ENCODE data around the gene WDFY2. TPM values are rescaled to one million over a fixed set of nuclear protein-coding genes. Genes with fewer than 3 reads are reported as not detected.

Gene WDFY2, protein sequence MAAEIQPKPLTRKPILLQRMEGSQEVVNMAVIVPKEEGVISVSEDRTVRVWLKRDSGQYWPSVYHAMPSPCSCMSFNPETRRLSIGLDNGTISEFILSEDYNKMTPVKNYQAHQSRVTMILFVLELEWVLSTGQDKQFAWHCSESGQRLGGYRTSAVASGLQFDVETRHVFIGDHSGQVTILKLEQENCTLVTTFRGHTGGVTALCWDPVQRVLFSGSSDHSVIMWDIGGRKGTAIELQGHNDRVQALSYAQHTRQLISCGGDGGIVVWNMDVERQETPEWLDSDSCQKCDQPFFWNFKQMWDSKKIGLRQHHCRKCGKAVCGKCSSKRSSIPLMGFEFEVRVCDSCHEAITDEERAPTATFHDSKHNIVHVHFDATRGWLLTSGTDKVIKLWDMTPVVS
- 1 to 10 TPM; 2.7 to 3.3 TPM for total RNA-seq

DNA sequence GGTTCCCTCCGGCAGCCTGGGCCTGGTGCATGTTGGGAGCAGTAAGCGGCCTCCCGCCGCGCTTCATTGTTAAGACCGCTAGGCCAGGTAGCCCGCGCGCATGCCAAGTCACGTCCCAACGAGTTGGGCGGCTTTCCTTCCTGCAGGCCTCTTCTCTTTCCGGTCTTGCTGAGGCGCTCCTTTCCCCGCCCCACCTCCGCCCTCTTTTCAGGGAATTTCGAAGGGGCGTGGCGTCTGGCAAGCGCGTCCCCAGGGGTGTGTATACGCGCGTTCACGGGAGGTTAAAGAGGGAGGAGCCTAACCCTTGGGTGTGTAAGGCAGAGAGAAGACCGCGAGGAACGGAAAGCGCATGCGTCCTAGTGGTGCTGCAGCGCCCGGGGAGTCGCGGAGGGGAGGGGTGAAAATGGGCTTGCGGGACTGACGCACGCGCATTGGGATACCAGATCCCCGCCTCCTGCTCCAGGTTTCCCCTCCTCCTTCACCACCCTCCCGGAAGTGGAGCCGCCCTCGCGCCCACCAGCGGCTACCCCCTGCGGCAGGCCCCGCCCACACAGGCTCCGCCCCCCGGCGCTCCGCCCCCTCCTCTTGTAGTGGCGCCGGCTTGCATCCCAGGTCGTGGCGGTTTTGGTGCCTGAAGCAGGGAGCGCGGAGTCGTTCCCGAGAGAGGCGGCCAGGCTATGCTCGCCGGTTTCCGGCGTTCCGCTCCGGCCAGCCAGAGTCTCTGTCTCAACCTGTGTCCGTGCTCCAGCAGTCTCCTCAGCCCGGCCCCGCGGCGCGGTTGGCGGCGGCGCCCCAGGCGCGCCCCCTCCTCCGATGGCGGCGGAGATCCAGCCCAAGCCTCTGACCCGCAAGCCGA, at the start of gene WDFY2:
WDFY2 (plus strand) TSS at position 588 of the 856 bp plus-strand sequence; CDS start at position 814, 226 bp downstream.
- Histone ChIP-seq H3K9ac (ENCODE audit: low read depth in 2 of 2, low read length in 2 of 2) (peak within 1 kb of the TSS; percentile 78), H3K9me3 (no peaks in the 10 kb centered on the region), H3K27ac (peak within 1 kb of the TSS; percentile 80), H3K36me3 (no peaks in the 10 kb centered on the region), H3K27me3 (no peaks in the 10 kb centered on the region), H3K4me1 (no peaks in the 10 kb centered on the region), H3K4me3 (peak within 1 kb of the TSS; percentile 81)
- intact Hi-C loops (cut with DNase I), result loop anchor here (5.0 kb wide), 2 partner anchors 127 to 218 kb away; partner anchors contain the start of gene DHRS12
- DNase-seq, result peak; percentile 100
- TF ChIP-seq, protein P1, sequence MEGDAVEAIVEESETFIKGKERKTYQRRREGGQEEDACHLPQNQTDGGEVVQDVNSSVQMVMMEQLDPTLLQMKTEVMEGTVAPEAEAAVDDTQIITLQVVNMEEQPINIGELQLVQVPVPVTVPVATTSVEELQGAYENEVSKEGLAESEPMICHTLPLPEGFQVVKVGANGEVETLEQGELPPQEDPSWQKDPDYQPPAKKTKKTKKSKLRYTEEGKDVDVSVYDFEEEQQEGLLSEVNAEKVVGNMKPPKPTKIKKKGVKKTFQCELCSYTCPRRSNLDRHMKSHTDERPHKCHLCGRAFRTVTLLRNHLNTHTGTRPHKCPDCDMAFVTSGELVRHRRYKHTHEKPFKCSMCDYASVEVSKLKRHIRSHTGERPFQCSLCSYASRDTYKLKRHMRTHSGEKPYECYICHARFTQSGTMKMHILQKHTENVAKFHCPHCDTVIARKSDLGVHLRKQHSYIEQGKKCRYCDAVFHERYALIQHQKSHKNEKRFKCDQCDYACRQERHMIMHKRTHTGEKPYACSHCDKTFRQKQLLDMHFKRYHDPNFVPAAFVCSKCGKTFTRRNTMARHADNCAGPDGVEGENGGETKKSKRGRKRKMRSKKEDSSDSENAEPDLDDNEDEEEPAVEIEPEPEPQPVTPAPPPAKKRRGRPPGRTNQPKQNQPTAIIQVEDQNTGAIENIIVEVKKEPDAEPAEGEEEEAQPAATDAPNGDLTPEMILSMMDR (IDR thresholded peaks at IDR 0.05), result no peak

- TF ChIP-seq, protein P1 (IDR thresholded peaks at IDR 0.05), result no peak
- no peaks in the 10 kb centered on the region for H3K4me1 ChIP-seq
- no peak overlapping the region for H3K4me3 ChIP-seq
- no peak overlapping the region for H3K9ac ChIP-seq (ENCODE audit: low read depth in 2 of 2, low read length in 2 of 2)
- H3K36me3 ChIP-seq, result no peaks in the 10 kb centered on the region
- intact Hi-C loops (cut with DNase I), result no loop called here
- DNase-seq, result no peak
- no peaks in the 10 kb centered on the region for H3K9me3 ChIP-seq
- no peak overlapping the region for H3K27ac ChIP-seq
- H3K27me3 ChIP-seq, result no peaks in the 10 kb centered on the region
Observed at GRCh38 chr13:51538591-51539179, 45.6 kb upstream of the WDFY2 start.

DNA sequence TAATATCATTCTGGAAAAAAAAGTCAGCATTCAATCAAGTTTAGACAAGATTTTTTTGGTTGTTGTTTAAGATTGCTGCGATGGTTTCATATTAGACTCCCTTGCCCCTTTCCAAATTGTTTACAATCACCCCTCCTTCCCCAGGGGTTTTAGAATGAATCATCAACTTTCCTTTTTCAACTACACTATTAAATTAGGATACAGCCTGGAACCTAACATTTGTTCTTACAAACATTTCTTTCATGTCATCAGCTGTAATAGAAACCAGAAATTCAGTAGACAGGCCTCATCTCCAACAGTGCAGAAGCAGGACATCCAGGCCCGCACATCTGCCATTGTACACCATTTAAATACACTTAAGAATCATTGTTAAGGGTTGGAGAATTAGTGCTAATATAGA, 44.4 kb upstream of the WDFY2 start:
- intact Hi-C loops (cut with DNase I), result no loop called here
- Histone ChIP-seq H3K27ac (no peak overlapping the region), H3K4me1 (no peaks in the 10 kb centered on the region), H3K9me3 (no peaks in the 10 kb centered on the region), H3K4me3 (no peak overlapping the region), H3K9ac (ENCODE audit: low read depth in 2 of 2, low read length in 2 of 2) (no peak overlapping the region), H3K36me3 (no peaks in the 10 kb centered on the region), H3K27me3 (no peaks in the 10 kb centered on the region)
- no peak for DNase-seq
- TF ChIP-seq, protein P1 (IDR thresholded peaks at IDR 0.05), result no peak

GRCh38 chr13:51541037-51541436, 43.2 kb upstream of the WDFY2 start:
- H3K4me3 ChIP-seq, result no peak overlapping the region
- TF ChIP-seq, protein P1 (IDR thresholded peaks at IDR 0.05), result no peak
- H3K27ac ChIP-seq, result no peak overlapping the region
- H3K9ac ChIP-seq (ENCODE audit: low read depth in 2 of 2, low read length in 2 of 2), result no peak overlapping the region
- no peak for DNase-seq
- no peaks in the 10 kb centered on the region for H3K36me3 ChIP-seq
- no peaks in the 10 kb centered on the region for H3K9me3 ChIP-seq
- intact Hi-C loops (cut with DNase I), result no loop called here
- no peaks in the 10 kb centered on the region for H3K27me3 ChIP-seq
- H3K4me1 ChIP-seq, result no peaks in the 10 kb centered on the region

DNA sequence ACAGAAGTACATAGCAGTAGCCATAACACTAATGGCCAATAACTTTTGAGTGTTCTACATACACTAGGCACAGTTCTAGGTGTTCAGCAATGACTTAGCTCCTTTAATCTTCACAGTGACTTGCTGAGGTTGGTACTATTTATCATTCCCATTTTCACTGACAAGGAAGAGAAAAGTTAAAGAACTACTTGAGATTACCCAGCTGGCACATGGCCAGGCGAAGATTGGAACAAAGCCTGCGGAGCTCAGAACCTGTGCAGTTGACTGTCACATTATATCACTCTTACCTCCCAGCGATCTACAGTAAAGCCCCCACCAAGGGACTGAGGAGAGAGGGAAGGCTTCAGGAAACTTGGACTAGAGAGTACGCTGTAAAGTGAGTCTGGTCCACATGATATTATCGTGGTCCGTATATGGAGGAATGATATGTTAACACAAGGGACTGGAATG, 42.4 kb upstream of the WDFY2 start:
- Histone ChIP-seq H3K9me3 (no peaks in the 10 kb centered on the region), H3K36me3 (no peaks in the 10 kb centered on the region), H3K4me1 (no peaks in the 10 kb centered on the region), H3K27ac (no peak overlapping the region), H3K27me3 (no peaks in the 10 kb centered on the region), H3K4me3 (no peak overlapping the region), H3K9ac (ENCODE audit: low read depth in 2 of 2, low read length in 2 of 2) (no peak overlapping the region)
- intact Hi-C loops (cut with DNase I), result no loop called here
- TF ChIP-seq, protein P1 (IDR thresholded peaks at IDR 0.05), result no peak
- peak; percentile 28 for DNase-seq
